ENCODE measurements around the gene CD180.

CD180 gene

GRCh38 chr5:67209141-67209771, 12.7 kb upstream of the CD180 start:
- DNase-seq = peak; percentile 82

- DNase-seq = no peak
These were observed 11.8 kb upstream of the CD180 start for GRCh38 chr5:67208403-67208802.

GRCh38 chr5:67206929-67207328, 10.3 kb upstream of the CD180 start:
- DNase-seq = no peak

- no peak for DNase-seq
These were observed 9.9 kb upstream of the CD180 start for GRCh38 chr5:67206461-67206860.

- no peak for DNase-seq
These were observed 9.4 kb upstream of the CD180 start for GRCh38 chr5:67205981-67206380.

- DNase-seq = no peak
These were observed 8.2 kb upstream of the CD180 start for GRCh38 chr5:67204821-67205220.

GRCh38 chr5:67203701-67204074, 7.1 kb upstream of the CD180 start:
- DNase-seq = no peak

GRCh38 chr5:67202828-67203227, 6.2 kb upstream of the CD180 start:
- DNase-seq = no peak

GRCh38 chr5:67201897-67202549, 5.4 kb upstream of the CD180 start:
- DNase-seq = no peak

- DNase-seq = no peak
These were observed 4.4 kb upstream of the CD180 start for GRCh38 chr5:67200809-67201562.

- DNase-seq = no peak
These were observed 3.3 kb upstream of the CD180 start for GRCh38 chr5:67199859-67200258.

GRCh38 chr5:67198917-67199316, 2.3 kb upstream of the CD180 start:
- DNase-seq = no peak

- DNase-seq = no peak
These were observed 937 bp upstream of the CD180 start for GRCh38 chr5:67197536-67197935.

- no peak for DNase-seq
These were observed 958 bp downstream of the CD180 start for GRCh38 chr5:67195406-67196275.

- no peak for DNase-seq
These were observed 2.4 kb downstream of the CD180 start for GRCh38 chr5:67194166-67194565.

GRCh38 chr5:67193439-67193807, 3.2 kb downstream of the CD180 start:
- DNase-seq = no peak

GRCh38 chr5:67192719-67193438, 3.7 kb downstream of the CD180 start:
- DNase-seq = no peak

GRCh38 chr5:67190861-67191260, 5.7 kb downstream of the CD180 start:
- no peak for DNase-seq

GRCh38 chr5:67190410-67190809, 6.2 kb downstream of the CD180 start:
- no peak for DNase-seq

- no peak for DNase-seq
These were observed 6.7 kb downstream of the CD180 start for GRCh38 chr5:67189931-67190330.

- no peak for DNase-seq
These were observed 7.6 kb downstream of the CD180 start for GRCh38 chr5:67189079-67189354.

- no peak for DNase-seq
These were observed 8.1 kb downstream of the CD180 start for GRCh38 chr5:67188274-67189078.
